Measurements from ENCODE around the gene DOK5. TPM values are rescaled to one million over a fixed set of nuclear protein-coding genes. Genes with fewer than 3 reads are reported as not detected.

Gene DOK5
- total RNA-seq, 1 experiment from 2014 or later, result 2.3 TPM

- DNase-seq, result no peak
- no peaks in the 10 kb centered on the region for H3K27me3 ChIP-seq (ENCODE audit: control insufficient read depth, insufficient read depth, low read length)
- H3K4me3 ChIP-seq (ENCODE audit: insufficient read depth, low read depth, low read length), result no peak overlapping the region
- H3K36me3 ChIP-seq (replicated peaks; ENCODE audit: control insufficient read depth, insufficient read depth, low read length), result no peaks in the 10 kb centered on the region
These were observed 165.4 kb downstream of the DOK5 start for GRCh38 chr20:54640800-54641199.

DNA sequence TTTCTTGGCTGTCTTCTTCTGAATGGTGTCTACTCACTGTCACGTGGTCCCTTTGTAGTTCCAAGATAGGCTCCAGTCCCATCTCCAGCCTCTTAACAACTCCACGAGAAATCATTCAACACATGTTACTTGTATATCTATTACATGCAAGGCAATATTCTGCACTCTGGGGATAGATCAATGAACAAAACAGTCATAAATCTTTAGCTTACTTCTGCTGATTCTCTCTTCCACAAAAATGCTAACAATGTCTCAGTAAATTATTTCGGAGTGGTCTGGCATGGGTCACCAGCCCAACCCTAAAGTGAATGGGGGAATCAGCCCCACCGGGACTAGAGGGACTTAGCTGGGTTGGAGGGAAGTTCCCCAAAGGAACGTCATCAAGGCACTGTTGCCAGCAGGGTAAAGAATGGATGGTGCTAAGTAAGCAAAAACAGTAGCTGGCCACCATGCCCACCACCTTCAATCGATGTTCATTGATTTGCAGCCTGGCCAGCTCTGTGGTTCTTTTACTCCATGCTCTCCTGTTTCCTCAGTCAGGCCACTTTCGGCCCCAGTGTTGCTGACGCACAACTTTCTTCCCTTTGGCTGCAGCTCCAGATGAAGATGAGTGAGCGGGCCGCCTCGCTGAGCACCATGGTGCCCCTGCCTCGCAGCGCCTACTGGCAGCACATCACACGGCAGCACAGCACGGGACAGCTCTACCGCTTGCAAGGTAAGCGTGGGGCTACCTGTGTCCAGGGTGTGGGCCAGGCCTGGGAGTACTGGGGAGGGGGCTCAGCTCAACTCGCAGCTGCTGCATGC lies 167.7 kb downstream of the DOK5 start:
- no peak for DNase-seq
- Histone ChIP-seq H3K4me3 (ENCODE audit: insufficient read depth, low read depth, low read length) (no peak overlapping the region), H3K27me3 (ENCODE audit: control insufficient read depth, insufficient read depth, low read length) (no peaks in the 10 kb centered on the region), H3K36me3 (replicated peaks; ENCODE audit: control insufficient read depth, insufficient read depth, low read length) (no peaks in the 10 kb centered on the region)

GRCh38 chr20:54643761-54644160 lies 168.4 kb downstream of the DOK5 start:
- H3K36me3 ChIP-seq (replicated peaks; ENCODE audit: control insufficient read depth, insufficient read depth, low read length), result no peaks in the 10 kb centered on the region
- H3K27me3 ChIP-seq (ENCODE audit: control insufficient read depth, insufficient read depth, low read length), result no peaks in the 10 kb centered on the region
- no peak overlapping the region for H3K4me3 ChIP-seq (ENCODE audit: insufficient read depth, low read depth, low read length)
- no peak for DNase-seq

GRCh38 chr20:54645445-54646155 lies 170.2 kb downstream of the DOK5 start:
- no peak for DNase-seq
- no peak overlapping the region for H3K4me3 ChIP-seq (ENCODE audit: insufficient read depth, low read depth, low read length)
- no peaks in the 10 kb centered on the region for H3K36me3 ChIP-seq (replicated peaks; ENCODE audit: control insufficient read depth, insufficient read depth, low read length)
- H3K27me3 ChIP-seq (ENCODE audit: control insufficient read depth, insufficient read depth, low read length), result no peaks in the 10 kb centered on the region

- no peak for DNase-seq
- H3K36me3 ChIP-seq (replicated peaks; ENCODE audit: control insufficient read depth, insufficient read depth, low read length), result no peaks in the 10 kb centered on the region
- H3K4me3 ChIP-seq (ENCODE audit: insufficient read depth, low read depth, low read length), result no peak overlapping the region
- no peaks in the 10 kb centered on the region for H3K27me3 ChIP-seq (ENCODE audit: control insufficient read depth, insufficient read depth, low read length)
These were observed 170.7 kb downstream of the DOK5 start for GRCh38 chr20:54646156-54646517.

GRCh38 chr20:54648421-54649142 lies 173.2 kb downstream of the DOK5 start:
- H3K27me3 ChIP-seq (ENCODE audit: control insufficient read depth, insufficient read depth, low read length), result no peaks in the 10 kb centered on the region
- no peaks in the 10 kb centered on the region for H3K36me3 ChIP-seq (replicated peaks; ENCODE audit: control insufficient read depth, insufficient read depth, low read length)
- no peak for DNase-seq
- no peak overlapping the region for H3K4me3 ChIP-seq (ENCODE audit: insufficient read depth, low read depth, low read length)

DNA sequence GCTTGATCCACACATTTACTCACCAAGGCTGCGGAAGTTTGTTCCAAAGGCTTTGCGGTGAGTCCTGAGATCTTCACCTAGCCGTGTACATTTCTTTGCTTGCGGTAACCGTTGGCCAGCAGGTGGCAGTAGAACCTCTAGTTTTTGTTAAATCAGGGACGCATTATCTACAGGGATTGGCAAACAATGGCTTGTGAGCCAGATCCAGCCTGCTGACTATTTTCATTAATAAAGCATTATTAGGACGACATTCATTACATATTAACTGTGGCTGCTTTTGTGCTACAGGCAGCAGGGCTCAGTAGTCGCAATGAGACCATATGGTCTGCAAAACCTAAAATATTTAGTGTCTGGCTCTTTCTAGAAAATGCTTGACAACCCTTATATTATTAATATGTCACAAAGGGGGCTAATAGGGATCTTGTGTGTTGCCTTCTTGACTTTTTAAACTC lies 174.1 kb downstream of the DOK5 start:
- no peaks in the 10 kb centered on the region for H3K27me3 ChIP-seq (ENCODE audit: control insufficient read depth, insufficient read depth, low read length)
- DNase-seq, result peak; percentile 57

DNA sequence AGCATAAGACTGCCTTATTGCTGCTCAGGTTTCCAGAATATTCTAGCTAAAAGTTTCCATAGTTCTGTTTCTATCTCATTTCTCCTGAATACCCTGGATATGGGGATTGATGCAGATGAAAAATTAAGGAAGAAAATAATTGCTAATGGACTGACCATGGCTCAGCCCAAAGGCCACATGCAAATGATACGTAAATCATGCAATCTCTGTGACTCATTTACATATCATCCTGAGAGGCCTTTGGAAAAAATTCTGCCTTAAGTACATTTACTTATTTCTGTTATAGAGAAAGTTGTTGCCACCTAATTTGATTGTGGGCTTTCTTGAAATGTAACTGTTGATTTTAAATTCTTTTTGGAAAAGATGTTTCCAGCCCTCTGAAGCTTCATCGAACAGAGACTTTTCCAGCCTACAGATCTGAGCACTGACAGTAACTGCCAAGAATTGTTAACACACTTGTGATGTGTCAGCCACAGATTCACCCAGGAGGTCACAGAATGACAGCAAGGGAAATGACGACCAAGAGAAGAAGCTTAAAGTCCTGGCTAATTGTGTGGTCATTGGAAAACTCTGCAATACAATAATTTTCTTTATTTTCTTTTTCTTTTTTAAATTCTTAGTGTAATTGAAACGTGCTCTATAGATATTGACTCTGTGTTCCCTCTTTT lies 174.8 kb downstream of the DOK5 start:
- H3K4me3 ChIP-seq (ENCODE audit: insufficient read depth, low read depth, low read length), result no peak overlapping the region
- DNase-seq, result no peak

More for the DNA sequence above, 174.1 kb downstream of the DOK5 start:
- H3K4me3 ChIP-seq (ENCODE audit: insufficient read depth, low read depth, low read length), result no peak overlapping the region
- H3K36me3 ChIP-seq (replicated peaks; ENCODE audit: control insufficient read depth, insufficient read depth, low read length), result no peaks in the 10 kb centered on the region

GRCh38 chr20:54651252-54651651 lies 175.9 kb downstream of the DOK5 start:
- Histone ChIP-seq H3K4me3 (ENCODE audit: insufficient read depth, low read depth, low read length) (no peak overlapping the region), H3K27me3 (ENCODE audit: control insufficient read depth, insufficient read depth, low read length) (no peaks in the 10 kb centered on the region), H3K36me3 (replicated peaks; ENCODE audit: control insufficient read depth, insufficient read depth, low read length) (no peaks in the 10 kb centered on the region)
- no peak for DNase-seq

More for the DNA sequence above, 174.8 kb downstream of the DOK5 start:
- Histone ChIP-seq H3K27me3 (ENCODE audit: control insufficient read depth, insufficient read depth, low read length) (no peaks in the 10 kb centered on the region), H3K36me3 (replicated peaks; ENCODE audit: control insufficient read depth, insufficient read depth, low read length) (no peaks in the 10 kb centered on the region)

DNA sequence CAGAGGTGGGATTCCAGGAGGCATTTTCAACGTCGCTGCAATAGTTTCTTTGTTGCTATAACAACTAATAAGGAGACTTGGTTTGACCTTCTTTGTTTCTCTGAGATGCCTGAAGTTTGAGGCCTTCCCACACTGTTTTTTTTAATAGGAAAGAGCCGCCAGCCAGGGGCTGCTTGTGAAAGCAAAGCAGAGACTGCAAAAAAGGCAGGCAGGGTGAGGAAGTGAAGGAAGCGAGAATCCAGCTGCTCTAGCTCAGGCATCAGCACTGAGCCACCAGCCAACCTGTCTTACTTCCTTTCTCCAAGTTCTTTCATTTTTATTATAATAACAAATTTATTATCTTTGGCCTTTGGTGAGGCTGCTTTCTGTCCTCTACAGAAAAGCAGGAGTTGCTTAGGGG lies 179.1 kb downstream of the DOK5 start:
- no peaks in the 10 kb centered on the region for H3K36me3 ChIP-seq (replicated peaks; ENCODE audit: control insufficient read depth, insufficient read depth, low read length)
- no peak overlapping the region for H3K4me3 ChIP-seq (ENCODE audit: insufficient read depth, low read depth, low read length)
- no peaks in the 10 kb centered on the region for H3K27me3 ChIP-seq (ENCODE audit: control insufficient read depth, insufficient read depth, low read length)
- no peak for DNase-seq

DNA sequence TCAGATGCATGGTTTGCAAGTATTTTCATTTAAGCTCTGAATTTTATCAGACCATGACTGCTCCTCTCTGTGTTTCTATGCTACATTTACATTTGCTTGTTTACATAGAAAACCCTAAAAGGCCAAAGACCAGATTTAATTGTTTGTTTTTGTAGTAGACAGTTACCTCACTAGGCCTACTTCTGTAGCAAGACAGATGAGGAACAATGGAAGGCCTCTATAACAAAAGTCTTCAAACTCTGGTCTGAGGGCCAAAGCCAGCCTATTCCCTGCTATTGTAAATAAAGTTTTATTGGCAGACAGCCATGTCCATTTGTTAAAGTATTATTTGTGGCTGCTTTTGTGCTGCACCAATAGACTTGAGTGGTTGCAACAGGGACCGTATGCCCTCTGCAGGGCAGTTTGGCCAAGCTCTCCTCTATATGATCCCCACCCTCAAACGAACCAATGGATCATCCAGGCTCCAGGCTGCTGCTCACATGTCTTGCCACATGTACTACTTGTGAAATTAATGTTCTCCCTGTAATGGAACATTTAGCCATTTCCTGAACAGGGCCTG lies 182.0 kb downstream of the DOK5 start:
- no peak overlapping the region for H3K4me3 ChIP-seq (ENCODE audit: insufficient read depth, low read depth, low read length)
- H3K27me3 ChIP-seq (ENCODE audit: control insufficient read depth, insufficient read depth, low read length), result no peaks in the 10 kb centered on the region
- H3K36me3 ChIP-seq (replicated peaks; ENCODE audit: control insufficient read depth, insufficient read depth, low read length), result no peaks in the 10 kb centered on the region
- no peak for DNase-seq

GRCh38 chr20:54658525-54658924 lies 183.1 kb downstream of the DOK5 start:
- Histone ChIP-seq H3K27me3 (ENCODE audit: control insufficient read depth, insufficient read depth, low read length) (no peaks in the 10 kb centered on the region), H3K4me3 (ENCODE audit: insufficient read depth, low read depth, low read length) (no peak overlapping the region), H3K36me3 (replicated peaks; ENCODE audit: control insufficient read depth, insufficient read depth, low read length) (no peaks in the 10 kb centered on the region)
- no peak for DNase-seq

GRCh38 chr20:54661265-54661664 lies 185.9 kb downstream of the DOK5 start:
- peaks cover 2% of the 10 kb centered on the region; the same call in 1 of the 2 replicates for H3K27me3 ChIP-seq (ENCODE audit: control insufficient read depth, insufficient read depth, low read length)
- DNase-seq, result no peak
- H3K4me3 ChIP-seq (ENCODE audit: insufficient read depth, low read depth, low read length), result no peak overlapping the region
- H3K36me3 ChIP-seq (replicated peaks; ENCODE audit: control insufficient read depth, insufficient read depth, low read length), result no peaks in the 10 kb centered on the region

DNA sequence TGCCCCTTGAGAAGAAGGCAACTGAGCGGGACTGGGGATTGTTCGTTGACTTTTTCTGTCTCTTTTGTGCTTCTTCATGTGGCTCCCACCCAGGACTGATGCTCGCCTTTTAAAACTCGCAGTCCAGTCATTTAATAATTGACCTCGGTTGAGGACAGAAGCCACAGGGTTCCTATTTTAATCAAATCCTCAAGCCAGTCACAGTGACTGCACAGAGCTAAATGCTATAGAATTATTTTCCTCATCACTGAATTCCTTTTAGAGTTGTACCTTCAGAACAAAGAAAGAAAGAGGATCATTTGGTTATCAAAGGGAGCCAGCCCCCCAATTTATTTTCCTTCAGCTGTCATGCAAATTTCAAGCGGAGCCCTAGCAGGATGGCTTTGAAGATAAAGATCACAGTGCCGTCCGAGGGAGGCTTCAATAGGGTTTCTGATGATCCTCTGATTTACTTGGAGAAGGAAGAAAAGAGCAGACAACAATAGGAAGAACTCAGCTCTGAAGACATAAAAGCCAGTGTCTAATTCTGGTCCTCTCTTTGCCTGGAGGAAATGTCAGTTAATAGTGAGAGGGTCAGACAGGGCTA lies 186.6 kb downstream of the DOK5 start:
- Histone ChIP-seq H3K36me3 (replicated peaks; ENCODE audit: control insufficient read depth, insufficient read depth, low read length) (no peaks in the 10 kb centered on the region), H3K27me3 (ENCODE audit: control insufficient read depth, insufficient read depth, low read length) (peaks cover 2% of the 10 kb centered on the region; the same call in 1 of the 2 replicates), H3K4me3 (ENCODE audit: insufficient read depth, low read depth, low read length) (no peak overlapping the region)
- DNase-seq, result peak; percentile 23

Measured in H7 (cell line).